NCI-H345 treated with DMSO at 0.1 percent for 48 hours (cell line): Measurements from ENCODE around the gene SCTR.
A peak's percentile ranks its signal among the peaks of the same experiment; 100 is the strongest.

Source experiments
- DNase-seq: peaks from one replicate; lab custom pipeline; 2025; ENCODE audit not compliant: unreplicated experiment; lab: John Stamatoyannopoulos, UW

The SCTR gene

DNA sequence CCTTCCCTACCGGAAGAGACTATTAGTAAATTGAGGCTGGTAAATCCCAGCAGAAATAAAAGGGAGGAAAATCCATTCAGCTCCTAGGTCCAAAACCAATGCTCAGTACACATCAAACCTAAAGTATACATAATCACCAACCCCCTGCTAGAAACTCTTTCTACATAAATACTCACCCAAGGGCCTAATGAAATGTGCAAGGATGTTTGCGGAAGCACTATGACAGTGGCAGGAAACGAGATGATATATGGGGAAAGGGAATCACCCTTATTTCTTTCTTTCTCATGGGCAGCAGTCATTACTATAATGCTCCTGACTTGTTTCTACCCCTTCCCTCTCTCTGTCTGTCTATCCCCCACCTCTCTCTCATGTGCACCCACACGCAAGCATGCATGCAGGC, 1.3 kb upstream of the SCTR start:
- DNase-seq: no peak

DNA sequence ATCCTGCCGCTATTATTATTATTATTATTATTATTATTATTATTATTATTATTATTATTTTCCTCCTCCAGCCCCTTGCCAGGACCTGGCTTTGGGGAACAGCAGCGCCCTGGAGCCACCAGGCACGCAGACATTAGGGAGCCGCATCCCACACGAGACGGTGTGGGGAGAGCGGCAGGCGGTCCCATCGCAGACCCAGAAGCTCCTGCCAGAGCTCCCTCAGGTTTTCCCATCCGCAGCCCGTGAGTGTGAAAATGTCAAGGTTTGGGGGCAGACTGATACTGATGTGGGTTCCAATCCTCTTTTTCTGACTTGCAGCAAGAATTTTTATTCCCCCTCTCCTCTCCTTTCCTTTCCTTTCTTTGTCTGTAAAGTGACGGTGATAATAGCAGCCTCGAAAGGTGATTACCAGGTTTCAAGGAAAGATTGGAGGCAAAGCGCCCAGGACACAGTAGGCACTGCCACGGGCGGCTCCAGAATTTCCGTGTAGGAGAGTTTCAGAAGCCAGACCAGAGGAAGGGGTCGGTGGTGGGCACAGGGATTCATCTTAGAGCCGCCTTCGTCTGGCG, 816 bp downstream of the SCTR start:
- no peak for DNase-seq

DNA sequence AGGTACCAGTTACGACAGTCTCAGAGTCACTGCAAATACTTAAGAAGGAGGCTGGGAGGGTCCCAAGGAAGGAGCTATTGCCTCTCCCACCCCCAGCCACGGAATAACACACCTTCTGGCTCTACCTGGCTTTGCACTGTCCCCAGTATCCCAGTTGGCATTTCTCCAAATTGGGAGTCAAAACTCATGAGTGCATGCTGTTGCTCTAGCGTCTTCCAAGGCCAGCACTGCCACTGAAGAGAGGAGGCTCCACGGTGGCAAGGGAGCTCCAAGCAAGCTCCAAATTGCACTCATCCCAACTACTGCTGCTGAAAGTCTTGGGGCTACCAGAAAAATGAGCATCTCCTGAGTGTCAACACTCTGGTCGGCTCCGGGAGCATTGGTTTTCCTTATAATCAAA, 1.6 kb downstream of the SCTR start:
- DNase-seq: no peak

DNA sequence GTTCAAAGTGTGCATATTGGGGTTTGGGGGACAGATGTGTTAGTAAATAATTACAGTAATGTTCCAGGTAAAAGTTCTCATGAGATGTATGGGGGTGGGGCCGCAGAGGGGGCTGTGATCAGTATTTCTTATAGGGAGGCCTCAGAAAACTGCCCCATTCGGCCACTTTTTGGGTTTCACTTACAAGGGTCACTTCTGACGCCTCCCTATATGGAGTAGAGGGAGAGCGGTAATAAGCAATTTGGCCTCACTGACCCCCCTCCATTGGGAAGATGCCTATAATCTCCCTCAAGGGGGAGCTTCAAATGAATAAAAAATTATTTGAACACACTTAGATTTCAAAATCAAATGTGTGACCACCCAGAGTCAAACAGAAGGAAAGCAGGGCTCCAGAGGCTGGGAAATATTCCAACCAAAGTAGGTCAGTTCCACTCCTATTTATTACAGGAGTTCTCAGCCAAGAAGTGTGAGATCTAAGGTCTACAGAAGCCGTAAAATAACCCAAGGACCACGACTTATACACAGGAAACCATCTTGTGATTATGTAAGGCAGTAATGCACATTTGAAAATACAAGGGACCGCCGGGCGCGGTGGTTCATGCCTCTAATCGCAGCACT, 2.7 kb downstream of the SCTR start:
- DNase-seq: no peak

DNA sequence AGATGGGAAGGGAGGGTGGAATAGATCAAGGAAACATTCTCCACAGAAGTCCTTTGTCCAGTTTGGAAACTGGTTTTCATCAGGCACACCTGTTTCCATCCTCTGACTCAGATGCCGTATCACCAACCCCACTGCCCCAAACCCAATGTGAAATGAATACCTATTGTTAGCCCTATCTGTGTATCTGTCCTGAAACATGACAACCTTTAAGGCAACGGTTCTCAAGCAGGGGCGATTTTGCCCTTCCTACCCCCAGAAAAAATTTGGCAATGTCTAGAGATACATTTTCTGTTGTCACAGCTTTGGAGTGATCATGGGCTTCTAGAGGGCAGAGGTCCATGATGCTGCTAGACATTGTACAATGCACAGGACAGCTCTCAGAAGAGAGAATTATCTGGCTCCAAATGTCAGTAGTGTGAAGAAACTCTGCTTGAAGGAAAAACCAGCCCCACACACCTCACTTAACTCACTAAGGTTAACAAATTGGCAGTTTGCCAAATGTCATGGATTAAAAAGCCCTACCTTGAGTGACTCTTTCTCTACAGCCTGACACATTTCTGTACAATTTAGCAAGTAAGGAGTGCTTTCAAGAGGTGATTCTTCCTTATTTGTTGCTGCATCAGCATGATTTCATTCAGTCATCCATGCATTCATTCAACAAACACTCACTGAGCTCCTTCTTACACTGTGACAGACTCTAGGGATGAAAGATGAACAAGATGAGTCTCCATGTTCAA, 3.4 kb downstream of the SCTR start:
- DNase-seq: peak; percentile 33

DNA sequence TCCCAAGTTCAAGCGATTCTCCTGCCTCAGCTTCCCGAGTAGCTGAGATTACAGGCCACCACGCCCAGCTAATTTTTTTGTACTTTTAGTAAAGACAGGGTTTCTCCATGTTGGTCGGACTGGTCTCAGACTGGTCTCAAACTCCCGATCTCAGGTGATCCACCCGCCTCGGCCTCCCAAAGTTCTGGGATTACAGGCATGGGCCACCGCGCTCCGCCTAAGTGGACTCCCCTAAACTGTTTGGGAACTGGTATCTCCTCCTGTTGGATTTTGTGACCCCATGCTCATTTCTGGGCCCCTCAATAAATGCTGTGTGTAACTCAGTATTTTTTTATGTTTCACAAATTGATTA, 5.2 kb downstream of the SCTR start:
- no peak for DNase-seq

DNA sequence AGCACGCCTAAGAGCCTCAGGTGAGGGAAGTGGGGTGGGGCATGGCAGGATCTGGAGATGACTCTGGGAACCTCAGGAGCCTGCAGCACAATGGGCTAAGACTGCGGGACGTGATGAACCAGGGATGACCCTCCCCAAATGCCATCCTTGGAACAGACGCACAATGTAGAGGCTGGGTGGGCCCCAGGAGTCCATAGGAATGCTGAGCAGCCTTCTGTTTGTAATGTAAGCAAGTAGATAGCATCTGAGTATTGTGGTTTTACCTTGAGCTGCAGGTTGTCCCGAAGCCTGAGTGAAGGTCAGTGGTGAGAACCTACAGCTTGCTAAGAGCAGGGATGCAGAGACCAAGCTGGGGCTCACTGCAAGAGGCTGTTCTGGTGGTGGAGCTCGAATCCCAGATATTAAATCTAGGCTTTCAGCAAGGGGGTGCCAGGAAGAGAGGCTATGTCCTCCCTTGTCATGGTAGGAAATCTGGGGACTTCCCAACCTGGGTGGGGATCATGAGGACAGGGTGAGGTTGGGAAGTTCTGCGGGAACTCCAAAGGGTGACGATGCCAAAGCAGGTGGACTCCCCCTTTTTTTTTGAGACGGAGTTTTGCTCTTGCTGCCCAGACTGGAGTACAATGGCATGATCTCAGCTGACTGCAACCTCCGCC, 5.8 kb downstream of the SCTR start:
- DNase-seq: no peak

DNA sequence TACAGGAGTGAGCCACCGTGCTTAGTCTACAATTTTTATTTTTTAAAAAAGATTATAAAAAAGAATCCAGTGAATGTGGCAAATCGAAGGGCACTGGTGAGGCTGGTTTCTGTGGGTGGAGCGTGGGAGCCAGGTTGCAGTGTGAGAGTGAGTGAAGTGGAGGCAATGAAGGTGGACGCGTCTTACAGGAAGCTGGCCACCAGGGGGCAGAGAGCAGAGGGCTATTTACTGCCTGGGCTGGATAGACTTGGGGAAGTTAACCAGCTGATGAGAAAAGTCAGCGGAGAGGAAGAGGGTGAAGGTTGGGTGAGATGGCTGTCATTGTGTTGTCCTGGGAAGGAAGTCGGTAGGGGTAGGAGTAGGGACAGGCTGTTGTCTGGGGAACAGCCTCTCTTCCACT, 6.8 kb downstream of the SCTR start:
- no peak for DNase-seq

DNA sequence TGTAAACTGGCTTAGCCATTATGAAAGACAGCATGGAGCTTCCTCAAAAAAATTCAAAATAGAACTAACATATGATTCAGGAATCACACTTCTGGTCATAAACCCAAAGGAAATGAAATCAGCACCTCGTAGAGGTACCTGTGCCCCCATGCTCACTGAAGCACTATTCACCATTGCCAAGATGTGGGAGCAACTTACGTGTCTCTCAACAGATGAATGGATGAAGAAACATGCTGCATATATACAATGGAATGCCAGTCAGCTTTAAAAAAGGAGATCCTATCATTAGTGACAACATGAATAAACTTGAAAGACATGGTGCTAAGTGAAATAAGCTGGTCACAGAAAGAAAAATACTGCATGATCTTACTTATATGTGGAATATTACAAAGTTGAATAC, 8.2 kb downstream of the SCTR start:
- no peak for DNase-seq

DNA sequence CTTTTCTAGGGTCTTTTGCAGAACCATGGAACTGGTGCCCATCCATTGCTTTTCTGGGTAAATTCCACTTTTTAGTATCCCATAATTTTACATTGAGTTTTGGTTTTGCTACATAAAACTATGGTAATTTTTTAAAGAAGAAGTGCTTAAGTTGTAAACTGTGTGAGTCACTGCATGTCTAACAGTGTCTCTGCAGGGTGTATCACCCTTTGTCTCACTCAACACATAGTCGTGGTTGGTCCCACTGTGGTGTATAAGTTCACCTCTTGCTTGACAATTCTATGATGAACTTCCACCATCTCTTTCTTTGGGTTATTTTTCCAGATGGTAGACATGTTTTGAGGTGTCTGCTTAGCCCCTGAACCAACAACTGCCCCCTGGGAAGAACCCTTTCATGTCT, 10.5 kb downstream of the SCTR start:
- no peak for DNase-seq

DNA sequence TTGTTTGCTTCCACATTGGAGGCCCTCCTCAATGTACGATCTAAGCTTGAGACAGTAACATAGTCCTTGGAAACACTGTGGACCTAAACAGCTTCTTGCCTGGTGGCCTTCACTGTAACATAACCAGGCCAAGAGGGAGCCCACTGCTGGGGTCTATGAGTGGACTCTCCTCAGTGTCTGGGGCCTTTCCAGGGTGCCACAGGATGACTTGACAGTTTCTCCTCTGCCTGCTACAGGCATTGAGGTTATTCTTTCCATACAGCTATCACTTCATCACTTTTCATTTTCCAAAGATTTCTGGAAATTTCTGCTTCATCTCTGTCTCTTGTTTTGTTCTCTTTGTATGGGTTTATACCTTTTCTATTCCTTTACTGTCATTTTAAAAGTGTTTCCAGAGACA, 11.3 kb downstream of the SCTR start:
- no peak for DNase-seq

DNA sequence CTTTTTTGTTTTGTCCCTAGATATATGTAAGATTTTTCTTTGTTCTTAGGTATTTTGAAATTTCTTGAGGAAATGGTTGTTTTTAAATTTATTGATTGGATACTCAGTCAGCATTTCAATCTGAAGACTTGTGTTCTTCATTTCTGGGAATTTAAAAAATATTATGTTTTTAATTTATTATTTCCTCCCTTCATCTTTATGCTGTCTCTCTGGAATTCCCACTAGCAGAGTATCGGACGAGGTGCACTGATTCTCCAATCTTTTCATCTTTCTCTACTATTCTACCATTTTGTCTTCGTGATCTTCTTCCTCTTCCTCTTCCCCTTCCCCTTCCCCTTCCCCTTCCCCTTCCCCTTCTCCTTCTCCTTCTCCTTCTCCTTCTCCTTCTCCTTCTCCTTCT, 12.3 kb downstream of the SCTR start:
- DNase-seq: no peak

DNA sequence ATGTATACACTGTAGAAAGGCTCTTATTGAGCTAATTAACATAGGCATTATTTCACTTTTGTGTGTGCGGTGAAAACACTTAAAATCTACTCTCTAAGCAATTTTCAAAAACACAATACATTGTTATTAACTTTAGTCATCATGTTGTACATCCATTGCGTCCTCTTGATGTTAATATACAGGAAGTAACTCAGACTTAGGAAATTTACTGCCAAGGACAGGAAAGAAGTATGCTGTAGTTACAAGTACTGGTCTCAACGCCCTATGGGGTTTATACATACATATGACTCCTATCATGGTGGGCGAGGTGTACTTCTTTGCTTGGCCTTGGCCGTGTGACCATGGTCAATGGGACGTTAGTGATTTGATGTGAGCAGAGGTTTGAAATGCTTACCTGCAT, 15.5 kb downstream of the SCTR start:
- DNase-seq: no peak

DNA sequence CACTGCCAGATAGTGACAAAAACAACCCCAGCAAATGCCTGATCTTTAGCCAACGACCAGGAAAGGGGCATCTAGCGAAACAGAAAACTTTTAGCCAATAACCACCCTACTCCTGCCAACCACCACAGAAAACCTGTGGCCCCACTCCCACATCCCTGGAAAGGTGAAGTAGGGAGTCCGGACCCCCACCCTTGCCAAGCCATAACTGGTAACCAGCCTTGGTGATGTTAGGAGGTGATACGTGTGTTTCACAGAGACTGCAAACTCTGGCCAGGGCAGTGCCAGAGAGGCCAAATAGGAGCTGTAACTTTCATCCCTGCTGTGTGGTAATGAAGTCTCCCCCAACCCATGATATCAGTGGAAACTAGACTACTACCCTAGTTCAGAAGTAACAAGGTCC, 27.6 kb downstream of the SCTR start:
- no peak for DNase-seq

DNA sequence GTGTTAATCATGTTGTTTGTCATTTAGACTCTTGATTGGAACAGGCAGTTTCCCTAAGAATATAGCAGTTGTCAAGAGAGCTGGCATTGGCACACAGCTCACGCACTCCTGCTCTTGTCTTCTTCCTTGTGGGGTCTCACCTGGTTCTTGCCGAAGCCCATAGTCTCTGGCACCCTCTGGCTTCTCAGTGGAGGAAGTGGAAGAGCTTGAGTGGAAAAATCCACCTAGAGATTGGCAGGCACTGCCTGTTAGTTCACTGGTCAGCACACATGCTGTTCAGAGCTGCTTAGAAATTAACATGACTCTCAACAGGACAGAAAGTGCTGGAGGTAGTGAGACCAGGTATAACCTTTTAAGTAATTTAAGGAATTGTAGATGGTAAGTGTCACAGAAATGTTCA, 28.3 kb downstream of the SCTR start:
- no peak for DNase-seq

DNA sequence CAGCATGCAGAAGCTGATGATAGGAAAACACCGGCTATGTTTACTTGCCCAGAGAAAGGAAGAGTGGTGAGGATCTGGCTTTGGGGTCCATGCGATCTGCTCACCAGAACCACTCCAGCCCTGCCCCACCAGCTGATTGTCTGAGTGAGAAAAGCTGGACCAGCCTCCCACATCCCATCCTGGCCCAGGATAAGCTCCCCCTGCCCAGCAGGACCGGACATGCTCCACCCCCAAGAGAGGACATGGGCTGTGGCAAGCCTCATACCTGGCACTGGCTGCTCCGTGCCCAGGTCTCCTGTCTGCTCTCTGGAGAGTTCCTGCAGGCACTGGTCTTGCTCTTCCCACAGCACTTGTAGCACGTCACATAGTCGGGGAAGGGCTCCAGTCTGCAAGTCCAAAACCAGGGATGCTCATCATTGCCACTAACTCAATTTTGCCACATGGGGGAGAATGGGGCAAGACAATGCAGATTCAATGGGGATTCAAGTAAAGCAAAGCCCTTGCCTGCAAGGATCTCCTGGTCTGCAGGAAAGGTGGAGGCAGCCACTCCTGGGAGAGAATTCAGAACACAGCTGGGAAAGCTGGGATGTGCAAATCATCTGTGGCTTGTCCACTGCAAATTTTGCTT, 30.0 kb downstream of the SCTR start:
- DNase-seq: no peak

DNA sequence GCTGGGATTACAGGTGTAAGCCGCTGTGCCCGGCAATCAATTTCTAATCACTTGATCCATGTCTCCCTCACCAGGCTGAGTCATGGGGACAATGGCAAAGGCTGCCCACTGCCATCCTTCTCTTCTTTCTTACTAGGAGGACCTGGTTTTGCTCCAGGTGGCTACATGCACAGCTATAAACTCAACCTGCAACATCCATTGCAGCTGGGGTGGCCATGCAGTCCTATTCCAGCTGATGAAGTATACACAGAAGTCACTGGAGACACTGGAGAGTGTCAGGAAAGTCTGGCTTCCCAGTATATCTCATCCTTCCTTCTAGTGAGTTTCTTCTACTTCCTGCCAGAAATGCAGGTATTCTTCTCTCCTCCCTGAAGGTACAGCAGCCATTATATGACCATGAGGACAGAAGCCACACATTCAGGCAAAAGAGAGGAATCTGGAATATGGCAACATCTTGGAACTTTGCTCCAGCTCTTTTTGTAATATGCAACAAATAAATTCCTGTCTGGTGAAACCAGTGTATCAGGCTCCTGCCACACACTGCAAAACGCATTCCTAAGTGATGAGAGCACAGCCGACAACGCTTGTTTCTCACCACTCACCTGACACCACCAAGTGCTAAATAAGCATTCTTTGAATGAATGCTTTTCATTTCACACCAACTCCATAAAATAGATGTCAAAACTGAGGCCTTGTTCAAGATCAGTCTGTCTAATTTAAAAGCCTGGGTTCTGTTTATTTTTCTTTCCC, 32.3 kb downstream of the SCTR start:
- no peak for DNase-seq

DNA sequence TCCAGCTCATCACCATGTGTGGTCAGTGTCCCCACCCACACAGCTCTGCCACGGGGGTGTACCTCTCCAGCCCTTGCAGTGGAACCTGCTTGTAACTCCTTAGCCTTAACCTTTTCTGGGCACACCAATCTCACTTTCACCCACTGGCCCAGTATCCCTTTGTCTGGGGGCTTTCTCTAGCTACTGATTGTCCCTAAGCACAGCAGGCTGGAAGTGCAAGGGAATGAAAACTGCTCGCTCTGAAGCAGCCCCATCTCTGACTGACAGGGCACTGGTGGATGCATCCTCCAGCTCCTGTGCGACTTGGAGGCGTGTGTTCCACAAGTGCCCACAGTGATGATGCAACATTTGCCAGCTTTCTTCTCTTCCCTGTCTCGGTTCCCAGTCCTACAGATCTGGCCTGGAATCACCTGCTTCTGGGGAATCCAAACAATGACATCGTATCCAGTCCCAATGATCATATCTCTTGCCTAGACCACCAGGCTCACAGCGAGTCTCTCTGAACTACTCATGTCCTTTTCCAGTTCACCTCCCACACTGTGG, 33.6 kb downstream of the SCTR start:
- DNase-seq: no peak

DNA sequence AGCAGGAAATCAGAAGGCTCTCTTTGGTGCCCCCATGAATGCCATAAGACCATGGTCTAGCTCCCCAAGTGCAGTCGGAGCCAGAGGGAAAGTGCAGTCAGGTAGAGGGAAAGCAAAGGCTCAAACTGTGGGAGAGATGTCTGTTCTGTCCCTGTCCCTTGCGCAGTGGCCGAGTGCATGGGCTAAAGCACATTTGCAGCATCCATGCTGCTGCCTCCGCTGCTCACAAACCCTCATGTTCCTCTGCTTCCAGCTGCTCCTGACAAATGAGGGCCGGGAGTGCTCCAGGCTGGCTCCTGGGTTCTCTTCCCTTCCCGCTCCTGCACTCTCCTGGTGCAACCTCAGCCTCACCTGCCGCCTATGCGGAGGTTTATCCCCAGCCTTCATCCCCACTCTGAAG, 34.2 kb downstream of the SCTR start:
- no peak for DNase-seq

DNA sequence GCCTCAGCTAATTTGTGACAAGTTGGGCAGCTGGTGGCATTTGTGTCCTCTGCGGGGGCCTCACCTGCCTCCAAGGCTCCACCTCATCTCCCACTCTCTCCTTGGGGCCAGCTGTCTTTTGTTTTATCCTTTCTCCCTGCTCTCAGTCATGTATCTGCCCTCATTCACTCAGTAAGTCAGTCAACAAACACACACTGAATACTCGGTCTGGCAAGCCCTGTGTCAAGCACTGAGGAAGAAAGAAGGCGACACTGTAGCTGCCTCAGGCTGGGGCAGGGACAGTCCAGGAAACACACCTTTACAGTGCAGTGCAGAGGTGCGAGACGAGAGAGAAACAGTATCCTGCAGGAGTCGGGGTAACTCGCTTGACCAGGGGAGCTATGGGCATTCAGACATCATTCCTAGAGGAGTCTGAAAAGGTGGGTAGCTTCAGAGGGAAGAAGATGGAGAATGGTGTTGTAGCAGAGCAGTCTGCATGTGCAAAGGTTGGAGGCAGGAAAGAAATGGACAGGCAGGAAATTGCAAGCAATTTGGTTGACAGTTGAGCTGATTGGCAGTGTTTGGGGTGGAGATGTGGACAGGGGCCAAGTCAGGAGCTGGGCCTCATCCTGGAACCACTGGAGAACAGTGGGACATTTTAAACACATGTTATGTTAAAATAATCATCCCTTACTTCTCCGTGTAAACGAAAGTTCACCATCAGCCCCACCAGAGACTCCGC, 34.9 kb downstream of the SCTR start:
- no peak for DNase-seq
